SK-N-SH (cell line): ENCODE results near the gene HOXA6. TPM values are rescaled to one million over a fixed set of nuclear protein-coding genes. Genes with fewer than 3 reads are reported as not detected.

ENCODE experiments used
- CTCF ChIA-PET: fragments of 300-600, 350-600 bp; formaldehyde crosslinking; extraction: SDS; loops from one replicate; lab custom pipeline; 2021; lab: Yijun Ruan, JAX
- POLR2A ChIA-PET: fragments of 350-600 bp; sonication (Branson Sonifier 250); formaldehyde crosslinking; extraction: SDS; loops from one replicate; lab custom pipeline; 2020; ENCODE audit warnings: antibody characterized with exemption, inconsistent platforms; lab: Yijun Ruan, JAX
- DNase-seq: peaks from one replicate; pipeline ENCODE4 v3.0.0; 2012
- H2AFZ ChIP-seq: fragments of 200-600 bp; sonication (generic); 2 replicates; pipeline ENCODE4 v1.8.1; 2016; ENCODE audit warnings: antibody characterized with exemption, mild to moderate bottlenecking, low read depth
- H3F3A ChIP-seq: fragments of 200-600 bp; sonication (generic); replicated peaks from 2 replicates; pipeline ENCODE3; 2016; ENCODE audit warnings: antibody characterized with exemption, mild to moderate bottlenecking; ENCODE audit not compliant: insufficient read depth
- H3K27ac ChIP-seq, 2 experiments: fragments of 200-500 bp in 1 of 2; fragments of 200-600 bp in 1 of 2; sonication (Bioruptor generic) in 1 of 2; sonication (generic), shearing (Covaris generic) in 1 of 2; 2 replicates each; pipeline versions ENCODE4 v1.5.1 to v1.6.1; 2014 to 2016; ENCODE audit warnings: low read depth in 2 of 2, inconsistent platforms in 1 of 2, low read length in 1 of 2, mild to moderate bottlenecking in 1 of 2, mixed read lengths in 1 of 2
- H3K27me3 ChIP-seq: fragments of 200-600 bp; sonication (generic), shearing (Covaris generic); 2 replicates; pipeline ENCODE4 v1.6.1; 2016; ENCODE audit warnings: mixed run types; ENCODE audit not compliant: insufficient read depth
- H3K36me3 ChIP-seq, 2 experiments: fragments of 200-500 bp in 1 of 2; fragments of 200-600 bp in 1 of 2; sonication (Bioruptor generic) in 1 of 2; sonication (generic) in 1 of 2; replicated peaks in 1 of 2; 2 replicates each; pipeline versions ENCODE3 to v1.5.1; 2014 to 2016; ENCODE audit warnings: low read length in 1 of 2, mild to moderate bottlenecking in 1 of 2; ENCODE audit not compliant: insufficient read depth in 2 of 2, control insufficient read depth in 1 of 2
- H3K4me1 ChIP-seq, 2 experiments: fragments of 200-500 bp in 1 of 2; fragments of 200-600 bp in 1 of 2; sonication (Bioruptor generic) in 1 of 2; sonication (generic), shearing (Covaris generic) in 1 of 2; 2 replicates each; pipeline versions ENCODE4 v1.5.1 to v1.6.1; 2014 to 2016; ENCODE audit warnings: low read depth in 1 of 2, low read length in 1 of 2, mixed run types in 1 of 2; ENCODE audit not compliant: insufficient read depth in 2 of 2, control insufficient read depth in 1 of 2
- H3K4me2 ChIP-seq: fragments of 200-600 bp; sonication (generic), shearing (Covaris generic); 2 replicates; pipeline ENCODE4 v1.6.1; 2017; ENCODE audit warnings: mixed run types
- H3K4me3 ChIP-seq, 2 experiments: fragments of 200-500 bp in 1 of 2; fragments of 200-600 bp in 1 of 2; sonication (Bioruptor generic) in 1 of 2; sonication (generic), shearing (Covaris generic) in 1 of 2; 2 replicates each; pipeline versions ENCODE4 v1.5.1 to v1.8.1; 2014 to 2016; ENCODE audit warnings: low read depth in 2 of 2, inconsistent platforms in 1 of 2, low read length in 1 of 2, mild to moderate bottlenecking in 1 of 2, mixed read lengths in 1 of 2, moderate library complexity in 1 of 2
- H3K79me2 ChIP-seq: fragments of 200-600 bp; sonication (generic); 2 replicates; pipeline ENCODE4 v1.8.1; 2017; ENCODE audit warnings: mild to moderate bottlenecking; ENCODE audit not compliant: insufficient read depth
- H3K9ac ChIP-seq: fragments of 200-600 bp; sonication (generic); 2 replicates; pipeline ENCODE4 v1.6.1; 2017; ENCODE audit warnings: mixed run types
- H3K9me2 ChIP-seq: fragments of 200-600 bp; sonication (generic); 2 replicates; pipeline ENCODE4 v1.6.1; 2017; ENCODE audit warnings: mixed run types
- H3K9me3 ChIP-seq: fragments of 200-600 bp; sonication (generic); 2 replicates; pipeline ENCODE4 v1.6.1; 2017; ENCODE audit warnings: mixed run types, mild to moderate bottlenecking, moderate library complexity
- H4K20me1 ChIP-seq: fragments of 200-600 bp; sonication (generic); 2 replicates; pipeline ENCODE4 v1.6.1; 2017; ENCODE audit warnings: mild to moderate bottlenecking, mixed run types; ENCODE audit not compliant: insufficient read depth
- CHD2 ChIP-seq: fragments of 150-350 bp; IDR thresholded peaks from 2 replicates; pipeline ENCODE4 v1.6.1; 2018; ENCODE audit warnings: low read length; ENCODE audit not compliant: partially characterized antibody
- EP300 ChIP-seq, 2 experiments: IDR thresholded peaks; 2 replicates each; pipeline versions ENCODE4 v1.4.0 to v1.6.1; 2012; ENCODE audit warnings: borderline replicate concordance in 1 of 2, low read depth in 1 of 2, low read length in 1 of 2
- EZH2phosphoT487 ChIP-seq: fragments of 200-600 bp; sonication (generic); IDR thresholded peaks from 2 replicates; pipeline ENCODE4 v1.6.1; 2017; ENCODE audit warnings: low read depth, mixed run types, mild to moderate bottlenecking, antibody characterized with exemption, moderate library complexity, borderline replicate concordance
- FOXJ3 ChIP-seq: sonication (generic); formaldehyde crosslinking; IDR thresholded peaks from 2 replicates; pipeline ENCODE4 v1.5.1; 2020; ENCODE audit warnings: mild to moderate bottlenecking, missing genetic modification reagents
- GABPA ChIP-seq: IDR thresholded peaks from 2 replicates; pipeline ENCODE4 v1.4.0; 2012; ENCODE audit warnings: low read depth, mild to moderate bottlenecking
- JUND ChIP-seq: IDR thresholded peaks from 2 replicates; pipeline ENCODE4 v1.4.0; 2012
- MEF2A ChIP-seq: IDR thresholded peaks from 2 replicates; pipeline ENCODE4 v1.4.0; 2012; ENCODE audit warnings: low read depth, borderline replicate concordance
- NFIC ChIP-seq: IDR thresholded peaks from 2 replicates; pipeline ENCODE4 v1.4.0; 2012; ENCODE audit warnings: borderline replicate concordance
- NRF1 ChIP-seq: IDR thresholded peaks from 2 replicates; pipeline ENCODE4 v1.6.1; 2012; ENCODE audit warnings: low read depth, mild to moderate bottlenecking, low read length
- POLR2AphosphoS5 ChIP-seq: IDR thresholded peaks from 2 replicates; pipeline ENCODE4 v1.6.1; 2012; ENCODE audit warnings: low read depth, low read length
- RAD21 ChIP-seq: IDR thresholded peaks from 2 replicates; pipeline ENCODE4 v1.6.1; 2012; ENCODE audit warnings: mild to moderate bottlenecking, low read length
- RFX5 ChIP-seq: IDR thresholded peaks from 2 replicates; pipeline ENCODE4 v1.6.1; 2012; ENCODE audit warnings: mild to moderate bottlenecking, improper control_type of control experiment, low read length
- SIN3A ChIP-seq: IDR thresholded peaks from 2 replicates; pipeline ENCODE4 v1.6.1; 2012; ENCODE audit warnings: low read depth, mild to moderate bottlenecking, low read length, moderate library complexity, borderline replicate concordance
- SMC3 ChIP-seq: IDR thresholded peaks from 2 replicates; pipeline ENCODE4 v1.6.1; 2012; ENCODE audit warnings: low read depth, low read length, improper control_type of control experiment
- USF1 ChIP-seq: IDR thresholded peaks from 2 replicates; pipeline ENCODE4 v1.4.0; 2012; ENCODE audit warnings: low read depth, borderline replicate concordance
- YY1 ChIP-seq: IDR thresholded peaks from 2 replicates; pipeline ENCODE4 v1.4.0; 2012; ENCODE audit warnings: low read depth, mild to moderate bottlenecking
- ZBTB33 ChIP-seq: IDR thresholded peaks from 2 replicates; pipeline ENCODE4 v1.4.0; 2012; ENCODE audit warnings: low read depth, borderline replicate concordance
- WGBS: methylation state at CpG from one replicate; pipeline ENCODE4 v1.1.6; 2017; ENCODE audit warnings: low lambda C conversion rate; 5-methylcytosine and 5-hydroxymethylcytosine counted together
- polyA plus RNA-seq, 3 experiments: library from polyadenylated mRNA; depleted of rRNA; stranded (reverse); fragments of >200 nt; gene quantifications; 2 replicates each; pipeline ENCODE4 v1.2.3, GENCODE V29; 2012
- TF ChIP-seq, protein P1 (sequence below): IDR thresholded peaks from 2 replicates; pipeline ENCODE4; 2012
- TF ChIP-seq, protein P2 (sequence below): fragments of 150-350 bp; IDR thresholded peaks from 2 replicates; pipeline ENCODE4 v1.6.1; 2016; ENCODE audit warnings: mild to moderate bottlenecking, low read depth, low read length

Gene HOXA6
- polyA plus RNA-seq, 1 of the 3 experiments (the other 2 are of a cell fraction): not detected

DNA sequence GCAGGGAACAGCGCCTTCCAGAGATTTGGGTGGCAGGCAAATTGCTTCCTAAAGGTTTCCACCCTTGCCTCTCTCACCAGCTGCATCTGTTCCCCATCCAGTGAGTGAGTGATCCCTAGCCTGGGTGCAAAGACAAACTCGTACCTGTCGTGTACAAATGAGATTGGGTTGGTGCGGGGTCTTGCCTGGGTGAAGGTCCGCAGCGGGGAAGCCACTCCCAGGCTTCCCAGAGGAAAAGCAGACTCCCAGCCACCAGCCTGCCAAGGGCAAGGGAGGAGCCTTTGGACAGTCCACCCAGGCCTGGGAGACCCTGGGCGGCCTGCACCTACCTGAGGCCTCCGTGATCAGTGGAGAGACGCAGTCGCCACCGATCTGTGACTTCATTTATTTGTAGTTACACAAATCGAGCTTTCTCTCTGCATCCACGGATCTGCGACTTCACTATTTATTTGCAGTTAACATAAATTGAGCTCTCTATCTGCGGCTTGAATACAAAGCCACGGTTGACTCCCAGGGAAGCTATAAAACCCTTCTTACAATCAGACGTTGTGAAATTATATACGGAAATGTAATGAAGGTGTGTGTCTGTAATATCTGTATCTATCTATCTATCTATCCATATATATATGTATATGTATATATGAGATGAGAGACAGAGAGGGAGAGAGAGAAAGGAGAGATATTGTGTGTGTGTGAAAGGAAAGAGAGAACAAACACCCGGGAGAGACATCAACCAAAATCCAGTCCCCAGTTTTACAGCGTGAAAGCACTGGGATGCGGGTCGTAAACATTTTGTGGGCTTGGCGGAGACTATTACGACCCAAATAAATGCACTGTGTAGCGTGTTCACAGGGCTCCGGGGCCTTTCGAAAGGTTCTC, 11.9 kb upstream of the HOXA6 start:
- CTCF ChIA-PET: interaction anchor here (0.6 to 11.7 kb wide), 7 partner anchors 9 to 1258 kb away, joined by 3 to 270 read pairs (median 4); partner anchors contain the start of genes HOXA3, HOXA5 and HOXA6
- H3K4me2 ChIP-seq: no peak overlapping the region
- no peak overlapping the region for H2AFZ ChIP-seq

More for the DNA sequence above, 11.9 kb upstream of the HOXA6 start:
- peaks cover 91% of the 10 kb centered on the region for H3K27me3 ChIP-seq
- H3K36me3 ChIP-seq: no peaks in the 10 kb centered on the region
- H3K79me2 ChIP-seq: no peaks in the 10 kb centered on the region
- DNase-seq: no peak
- peaks cover 0 to 8% of the 10 kb centered on the region in 2 experiments; a peak in 1 of 4 replicates for H3K4me1 ChIP-seq
- POLR2A ChIA-PET: no interaction called here
- no peaks in the 10 kb centered on the region for H4K20me1 ChIP-seq
- peaks cover 10% of the 10 kb centered on the region for H3F3A ChIP-seq
- TF ChIP-seq RAD21 (no peak), GABPA (no peak), ZBTB33 (no peak), EZH2phosphoT487 (no peak), USF1 (no peak), MEF2A (no peak), SIN3A (no peak), YY1 (no peak), SMC3 (no peak), FOXJ3 (CRISPR knock-in tag) (no peak), CHD2 (no peak), POLR2AphosphoS5 (no peak), NFIC (no peak), RFX5 (no peak), NRF1 (no peak), JUND (no peak), EP300 (IDR thresholded peaks at IDR 0.05; ENCODE audit: borderline replicate concordance in 1 of 2, low read depth in 1 of 2, low read length in 1 of 2) (no peak)
- TF ChIP-seq, protein P1, sequence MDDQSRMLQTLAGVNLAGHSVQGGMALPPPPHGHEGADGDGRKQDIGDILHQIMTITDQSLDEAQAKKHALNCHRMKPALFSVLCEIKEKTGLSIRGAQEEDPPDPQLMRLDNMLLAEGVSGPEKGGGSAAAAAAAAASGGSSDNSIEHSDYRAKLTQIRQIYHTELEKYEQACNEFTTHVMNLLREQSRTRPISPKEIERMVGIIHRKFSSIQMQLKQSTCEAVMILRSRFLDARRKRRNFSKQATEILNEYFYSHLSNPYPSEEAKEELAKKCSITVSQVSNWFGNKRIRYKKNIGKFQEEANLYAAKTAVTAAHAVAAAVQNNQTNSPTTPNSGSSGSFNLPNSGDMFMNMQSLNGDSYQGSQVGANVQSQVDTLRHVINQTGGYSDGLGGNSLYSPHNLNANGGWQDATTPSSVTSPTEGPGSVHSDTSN: no peak
- TF ChIP-seq, protein P2, sequence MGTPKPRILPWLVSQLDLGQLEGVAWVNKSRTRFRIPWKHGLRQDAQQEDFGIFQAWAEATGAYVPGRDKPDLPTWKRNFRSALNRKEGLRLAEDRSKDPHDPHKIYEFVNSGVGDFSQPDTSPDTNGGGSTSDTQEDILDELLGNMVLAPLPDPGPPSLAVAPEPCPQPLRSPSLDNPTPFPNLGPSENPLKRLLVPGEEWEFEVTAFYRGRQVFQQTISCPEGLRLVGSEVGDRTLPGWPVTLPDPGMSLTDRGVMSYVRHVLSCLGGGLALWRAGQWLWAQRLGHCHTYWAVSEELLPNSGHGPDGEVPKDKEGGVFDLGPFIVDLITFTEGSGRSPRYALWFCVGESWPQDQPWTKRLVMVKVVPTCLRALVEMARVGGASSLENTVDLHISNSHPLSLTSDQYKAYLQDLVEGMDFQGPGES: no peak
- no peaks in the 10 kb centered on the region for H3K9me2 ChIP-seq
- no peak overlapping the region for H3K27ac ChIP-seq
- no peak overlapping the region for H3K9ac ChIP-seq
- H3K9me3 ChIP-seq: no peaks in the 10 kb centered on the region
- no peak overlapping the region for H3K4me3 ChIP-seq
- 63% methylated on average over 27 of the region's 27 CpGs for WGBS
